ENCODE results near the gene HRH3. TPM values are rescaled to one million over a fixed set of nuclear protein-coding genes. Genes with fewer than 3 reads are reported as not detected.

HRH3 gene
- total RNA-seq, 1 experiment from 2014 or later = 1.8 TPM

DNA sequence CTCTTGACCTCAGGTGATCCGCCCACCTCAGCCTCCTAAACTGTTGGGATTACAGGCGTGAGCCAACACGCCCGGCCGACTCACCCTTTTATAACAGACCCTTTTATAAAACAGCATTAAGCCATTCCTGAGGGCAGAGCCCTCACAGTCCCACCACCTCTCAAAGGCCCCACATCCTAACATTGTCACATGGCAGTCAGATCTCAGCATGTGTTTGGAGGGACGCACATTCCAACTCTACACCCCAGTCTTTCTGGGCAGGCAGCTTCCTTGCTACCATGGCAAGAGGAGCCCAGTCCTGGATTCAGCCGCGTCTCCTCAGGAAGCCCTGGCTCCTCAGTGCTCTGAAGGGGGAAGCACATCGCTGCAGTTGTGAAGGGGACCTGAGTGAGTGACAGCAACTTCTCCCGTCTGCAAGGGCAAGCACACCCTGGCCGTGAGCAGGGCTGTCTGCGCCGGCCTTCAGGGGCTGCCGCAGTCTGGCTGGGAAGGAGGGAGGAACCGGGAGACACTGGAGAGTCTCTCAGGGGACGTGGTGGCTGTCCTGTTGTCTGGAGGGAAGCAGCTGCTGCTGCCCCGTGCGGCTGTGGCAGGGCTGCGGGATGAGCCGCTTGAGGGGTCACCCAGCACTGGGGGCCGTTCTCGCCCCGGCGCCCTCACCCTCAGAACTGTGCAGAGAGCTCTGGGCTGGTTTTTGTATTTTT, 34.1 kb upstream of the HRH3 start:
- H2BK15ac ChIP-seq (ENCODE audit: low read depth, low read length) = no peak overlapping the region
- peaks cover 2% of the 10 kb centered on the region; the same call in 1 of the 2 replicates for H3K79me2 ChIP-seq (ENCODE audit: insufficient read depth, low read length)
- H4K8ac ChIP-seq (replicated peaks; ENCODE audit: insufficient read length, low read depth, low read length) = no peak overlapping the region
- no peak overlapping the region for H2BK20ac ChIP-seq (ENCODE audit: low read depth, low read length, poor library complexity, severe bottlenecking)
- TF ChIP-seq, protein P1, sequence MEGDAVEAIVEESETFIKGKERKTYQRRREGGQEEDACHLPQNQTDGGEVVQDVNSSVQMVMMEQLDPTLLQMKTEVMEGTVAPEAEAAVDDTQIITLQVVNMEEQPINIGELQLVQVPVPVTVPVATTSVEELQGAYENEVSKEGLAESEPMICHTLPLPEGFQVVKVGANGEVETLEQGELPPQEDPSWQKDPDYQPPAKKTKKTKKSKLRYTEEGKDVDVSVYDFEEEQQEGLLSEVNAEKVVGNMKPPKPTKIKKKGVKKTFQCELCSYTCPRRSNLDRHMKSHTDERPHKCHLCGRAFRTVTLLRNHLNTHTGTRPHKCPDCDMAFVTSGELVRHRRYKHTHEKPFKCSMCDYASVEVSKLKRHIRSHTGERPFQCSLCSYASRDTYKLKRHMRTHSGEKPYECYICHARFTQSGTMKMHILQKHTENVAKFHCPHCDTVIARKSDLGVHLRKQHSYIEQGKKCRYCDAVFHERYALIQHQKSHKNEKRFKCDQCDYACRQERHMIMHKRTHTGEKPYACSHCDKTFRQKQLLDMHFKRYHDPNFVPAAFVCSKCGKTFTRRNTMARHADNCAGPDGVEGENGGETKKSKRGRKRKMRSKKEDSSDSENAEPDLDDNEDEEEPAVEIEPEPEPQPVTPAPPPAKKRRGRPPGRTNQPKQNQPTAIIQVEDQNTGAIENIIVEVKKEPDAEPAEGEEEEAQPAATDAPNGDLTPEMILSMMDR (conservative IDR thresholded peaks at IDR 0.05) = no peak
- no peak overlapping the region for H3K4ac ChIP-seq (ENCODE audit: low read depth, low read length)
- H3K23me2 ChIP-seq (ENCODE audit: insufficient read length, low read depth, low read length, poor library complexity, severe bottlenecking) = no peaks in the 10 kb centered on the region
- no peak overlapping the region for H2BK12ac ChIP-seq (ENCODE audit: insufficient read length, low read depth, low read length)
- H3K14ac ChIP-seq (ENCODE audit: insufficient read depth, low read length) = no peak overlapping the region
- H3K4me1 ChIP-seq (ENCODE audit: insufficient read depth, low read length) = no peaks in the 10 kb centered on the region
- H3K56ac ChIP-seq (ENCODE audit: insufficient read length, low read depth, low read length) = no peak overlapping the region
- no peaks in the 10 kb centered on the region for H4K20me1 ChIP-seq (ENCODE audit: control insufficient read depth, insufficient read depth, insufficient read length)
- H4K5ac ChIP-seq (ENCODE audit: insufficient read length, low read depth, low read length) = no peak overlapping the region
- H3K36me3 Mint-ChIP-seq (ENCODE audit: insufficient read depth in 1 of 3, low read depth in 3 of 3) = peaks cover 0 to 28% (median 10%) of the 10 kb centered on the region in 3 experiments; a peak in 5 of 7 replicates
- no peaks in the 10 kb centered on the region for H3K9me3 Mint-ChIP-seq
- no peaks in the 10 kb centered on the region for H3K27me3 Mint-ChIP-seq (ENCODE audit: low read depth)
- H4K91ac ChIP-seq (ENCODE audit: insufficient read length, low read depth, low read length) = no peak overlapping the region
- WGBS (ENCODE audit: extremely low coverage, insufficient read length, low lambda C conversion rate) = no CpG with 5 or more reads among the region's 24 CpGs
- no peak overlapping the region for H3K4me3 Mint-ChIP-seq
- no peak overlapping the region for H3K18ac ChIP-seq (ENCODE audit: insufficient read length, low read depth, low read length)
- no peak overlapping the region for H2BK5ac ChIP-seq (ENCODE audit: insufficient read length, low read length)
- no peaks in the 10 kb centered on the region for H3K9me3 ChIP-seq (ENCODE audit: control insufficient read depth, low read depth, low read length)
- H2AK5ac ChIP-seq (ENCODE audit: insufficient read length, low read length) = no peak overlapping the region
- H3K27ac Mint-ChIP-seq = peak overlapping the region; percentile 21 to 90 (median 49); a peak in 5 of 7 replicates
- H3K27me3 ChIP-seq (ENCODE audit: insufficient read depth, low read length) = no peaks in the 10 kb centered on the region
- no peak overlapping the region for H3K4me2 ChIP-seq (ENCODE audit: insufficient read depth, insufficient read length, low read length)
- H3K23ac ChIP-seq (ENCODE audit: insufficient read length, low read depth, low read length) = no peak overlapping the region
- peaks cover 7 to 8% of the 10 kb centered on the region in 2 experiments for H3K4me1 Mint-ChIP-seq
- peaks cover 5% of the 10 kb centered on the region for H3K79me1 ChIP-seq (ENCODE audit: insufficient read depth, low read depth, low read length, poor library complexity, severe bottlenecking)
- H3K9ac ChIP-seq (ENCODE audit: extremely low read depth, insufficient read length, low read length) = no peak overlapping the region
- H2AFZ ChIP-seq (ENCODE audit: low read length) = no peak overlapping the region
- no peak for DNase-seq
- no peak overlapping the region for H2BK120ac ChIP-seq (ENCODE audit: low read depth, low read length, poor library complexity, severe bottlenecking)
- no peak overlapping the region for H3T11ph ChIP-seq (ENCODE audit: low read length)
- no peak overlapping the region for H3K27ac ChIP-seq (ENCODE audit: insufficient read length, low read depth, low read length)
